ENCODE data around the gene NDOR1.
A peak's percentile ranks its signal among the peaks of the same experiment; 100 is the strongest.

NDOR1 gene

GRCh38 chr9:137199411-137200121 lies 5.9 kb upstream of the NDOR1 start:
- DNase-seq: no peak

GRCh38 chr9:137200311-137201204 lies 4.9 kb upstream of the NDOR1 start, which contains the start of gene TPRN:
Gene TPRN, minus strand, starts transcription at chr9:137200741. Its CDS starts 30 bp downstream, at chr9:137200711.
- DNase-seq: peak; percentile 99

- DNase-seq: no peak
Measured at GRCh38 chr9:137201205-137201868, 4.2 kb upstream of the NDOR1 start.

GRCh38 chr9:137202966-137203365 lies 2.5 kb upstream of the NDOR1 start:
- DNase-seq: no peak

- DNase-seq: no peak
Measured at GRCh38 chr9:137204731-137205125, 772 bp upstream of the NDOR1 start.

GRCh38 chr9:137206602-137207001 lies 1.1 kb downstream of the NDOR1 start:
- DNase-seq: no peak

GRCh38 chr9:137211532-137211931 lies 6.0 kb downstream of the NDOR1 start:
- no peak for DNase-seq

GRCh38 chr9:137212520-137212919 lies 7.0 kb downstream of the NDOR1 start:
- no peak for DNase-seq

GRCh38 chr9:137213160-137214060 lies 7.9 kb downstream of the NDOR1 start:
- no peak for DNase-seq

GRCh38 chr9:137214620-137215019 lies 9.1 kb downstream of the NDOR1 start:
- no peak for DNase-seq

GRCh38 chr9:137215196-137215986 lies 9.9 kb downstream of the NDOR1 start:
- no peak for DNase-seq

GRCh38 chr9:137216188-137216965 lies 10.9 kb downstream of the NDOR1 start:
- DNase-seq: no peak

- no peak for DNase-seq
Measured at GRCh38 chr9:137217276-137218211, 12.0 kb downstream of the NDOR1 start.

- no peak for DNase-seq
Measured at GRCh38 chr9:137218212-137218753, 12.8 kb downstream of the NDOR1 start.

GRCh38 chr9:137218754-137219271 lies 13.3 kb downstream of the NDOR1 start:
- DNase-seq: no peak

GRCh38 chr9:137219757-137220316 lies 14.3 kb downstream of the NDOR1 start:
- DNase-seq: no peak

GRCh38 chr9:137220317-137221094 lies 15.0 kb downstream of the NDOR1 start:
- no peak for DNase-seq

GRCh38 chr9:137221095-137221505 lies 15.6 kb downstream of the NDOR1 start:
- no peak for DNase-seq

Measured in HCEC 1CT (cell line).